Sigmoid colon (tissue), 7 donors: ENCODE data around the gene ACTN2. TPM values are rescaled to one million over a fixed set of nuclear protein-coding genes. Genes with fewer than 3 reads are reported as not detected.

Experiments used
- DNase-seq: peaks from one replicate; pipeline ENCODE4 v3.0.0-alpha.2; 2019
- H3K27ac ChIP-seq, 4 donors: fragments of 200-600 bp; sonication (generic); one replicate each; pipeline ENCODE4 v1.5.1; 2016 to 2019; ENCODE audit warnings: mild to moderate bottlenecking in 1 of 4
- H3K27me3 ChIP-seq, 3 donors: fragments of 200-600 bp; sonication (generic); one replicate each; pipeline ENCODE4 v1.5.1; 2019; ENCODE audit warnings: mild to moderate bottlenecking in 1 of 3
- H3K36me3 ChIP-seq, 4 donors: fragments of 200-600 bp; sonication (generic); one replicate each; pipeline ENCODE4 v1.5.1; 2016 to 2019
- H3K4me1 ChIP-seq, 4 donors: fragments of 200-600 bp; sonication (generic); one replicate each; pipeline ENCODE4 v1.5.1; 2017 to 2019
- H3K4me3 ChIP-seq, 4 donors: fragments of 200-600 bp; sonication (generic); one replicate each; pipeline ENCODE4 v1.5.1; 2017 to 2019; ENCODE audit warnings: mild to moderate bottlenecking in 2 of 4, moderate library complexity in 1 of 4
- H3K9me3 ChIP-seq, 4 donors: fragments of 200-600 bp in 3 of 4; sonication (generic) in 3 of 4; one replicate each; pipeline versions ENCODE4 v1.5.1 to v1.6.1; 2013 to 2019
- CTCF ChIP-seq, 4 experiments: fragments of 450-650 bp in 3 of 4; fragments of 200-600 bp in 1 of 4; IDR thresholded peaks; one replicate each; pipeline ENCODE4 v1.5.1; 2016 to 2019; ENCODE audit warnings: antibody characterized with exemption in 4 of 4, mild to moderate bottlenecking in 3 of 4, moderate library complexity in 2 of 4
- EP300 ChIP-seq, 4 donors: sonication (generic); formaldehyde crosslinking; IDR thresholded peaks; one replicate each; pipeline ENCODE4 v1.6.1; 2017; ENCODE audit warnings: antibody characterized with exemption in 4 of 4
- POLR2A ChIP-seq, 2 donors: fragments of 450-650 bp; IDR thresholded peaks; one replicate each; pipeline ENCODE4 v1.6.1; 2016; ENCODE audit warnings: antibody characterized with exemption in 2 of 2, mild to moderate bottlenecking in 2 of 2, moderate library complexity in 2 of 2
- POLR2AphosphoS5 ChIP-seq, 4 donors: sonication (generic); formaldehyde crosslinking; IDR thresholded peaks; one replicate each; pipeline ENCODE4 v1.6.1; 2017; ENCODE audit warnings: antibody characterized with exemption in 4 of 4
- WGBS, 2 donors: extraction: QIAGEN DNeasy Blood & Tissue Kit; methylation state at CpG; one replicate each; pipeline ENCODE4 v1.1.7; 2013; 5-methylcytosine and 5-hydroxymethylcytosine counted together
- intact Hi-C: fragments of 100-400 bp; cut with DNase I; formaldehyde crosslinking; loops from one replicate; pipeline ENCODE4 v1.15.1; 2023
- polyA plus RNA-seq, 3 donors: library from polyadenylated mRNA; stranded (reverse); fragments of 200-250 nt; gene quantifications; one replicate each; pipeline ENCODE4 v1.2.3, GENCODE V29; 2013
- total RNA-seq, 4 donors: library from RNA; depleted of rRNA; stranded (reverse); fragments of >200 nt; gene quantifications; one replicate each; pipeline ENCODE4 v1.1.0, GENCODE V29; 2016
- donor health status: healthy with polysubstance abuse.
- donor health status: Bipolar disorder and iron deficiency.
- donor health status: healthy.

The ACTN2 gene
- total and polyA plus RNA-seq, 7 donors = 0.36 to 1.8 (median 0.91) TPM; not detected in 1

DNA sequence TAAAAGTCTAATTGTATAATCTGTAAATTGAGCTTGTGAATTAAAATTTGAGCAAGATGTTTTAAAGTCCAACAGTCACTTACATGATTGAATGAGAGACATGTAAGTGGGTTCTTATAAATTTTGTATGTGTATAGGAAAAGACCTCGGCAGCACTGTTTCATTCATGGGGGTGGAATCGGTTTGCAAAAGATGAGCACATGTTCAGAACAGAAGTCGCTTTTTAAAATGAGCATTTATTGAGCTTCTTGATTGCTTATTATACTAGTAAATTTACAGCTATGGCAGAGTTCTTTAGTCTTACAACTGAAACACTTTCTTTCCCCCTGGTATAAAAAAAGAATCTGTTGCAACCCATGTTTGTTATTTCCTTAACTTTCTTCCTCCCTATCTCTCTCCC is 33.9 kb downstream of the ACTN2 start:
- Histone ChIP-seq H3K36me3 (no peaks in the 10 kb centered on the region), H3K9me3 (no peaks in the 10 kb centered on the region), H3K27ac (no peak overlapping the region), H3K27me3 (no peaks in the 10 kb centered on the region), H3K4me3 (no peak overlapping the region), H3K4me1 (peaks cover 0 to 7% (median 3%) of the 10 kb centered on the region in 4 donors)
- 43 to 77% methylated on average over 3 of the region's 3 CpGs for WGBS, 2 donors
- DNase-seq = no peak
- TF ChIP-seq CTCF (IDR thresholded peaks at IDR 0.05) (no peak), POLR2AphosphoS5 (IDR thresholded peaks at IDR 0.05) (no peak), EP300 (IDR thresholded peaks at IDR 0.05) (no peak), POLR2A (IDR thresholded peaks at IDR 0.05) (no peak)
- intact Hi-C loops = no loop called here

DNA sequence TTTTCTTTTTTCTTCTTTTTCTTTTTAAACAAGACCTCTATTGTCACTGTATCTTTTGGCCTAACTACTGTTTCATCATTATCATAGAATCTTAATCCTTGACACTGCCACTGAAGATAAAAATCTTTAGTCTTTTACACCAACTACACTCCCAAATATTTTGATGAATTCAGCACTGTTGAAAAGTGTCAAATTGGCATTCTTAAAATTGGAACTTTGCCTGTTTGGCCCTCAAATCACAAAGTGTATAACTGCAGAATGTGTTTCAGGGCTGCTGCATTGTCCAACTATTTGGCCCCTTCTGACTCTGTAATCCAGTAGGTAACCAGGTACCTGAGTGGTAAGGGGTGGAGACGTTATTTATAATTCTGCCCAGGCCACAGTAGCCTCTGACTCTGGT is 34.3 kb downstream of the ACTN2 start:
- no peak for DNase-seq
- no peak for TF ChIP-seq CTCF (IDR thresholded peaks at IDR 0.05)
- TF ChIP-seq EP300 (IDR thresholded peaks at IDR 0.05) = no peak
- no peak for TF ChIP-seq POLR2A (IDR thresholded peaks at IDR 0.05)
- no peak for TF ChIP-seq POLR2AphosphoS5 (IDR thresholded peaks at IDR 0.05)
- H3K4me1 ChIP-seq = peaks cover 0 to 7% (median 3%) of the 10 kb centered on the region in 4 donors
- no peak overlapping the region for H3K27ac ChIP-seq
- H3K27me3 ChIP-seq = no peaks in the 10 kb centered on the region
- intact Hi-C loops = no loop called here
- 74 to 75% methylated on average over 1 of the region's 1 CpG for WGBS, 2 donors
- H3K4me3 ChIP-seq = no peak overlapping the region
- no peaks in the 10 kb centered on the region for H3K9me3 ChIP-seq
- H3K36me3 ChIP-seq = no peaks in the 10 kb centered on the region

DNA sequence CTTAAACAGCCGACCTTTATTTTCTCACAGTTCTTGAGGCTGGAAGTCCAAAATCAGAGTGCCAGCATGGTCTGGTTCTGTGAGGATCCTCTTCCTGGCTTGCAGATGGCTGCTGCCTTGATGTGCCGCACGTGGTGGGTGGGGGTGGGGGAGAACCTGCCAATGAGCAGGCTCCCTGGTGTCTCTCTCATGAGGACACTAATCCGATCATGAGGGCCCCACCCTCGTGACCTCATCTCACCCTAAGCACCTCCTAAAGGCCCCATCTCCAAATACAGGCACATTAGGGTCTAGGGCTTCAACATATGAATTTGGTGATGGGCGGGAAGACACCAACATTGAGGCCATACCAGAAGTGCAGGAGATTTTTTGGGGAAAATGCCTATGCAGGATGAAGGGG is 37.8 kb downstream of the ACTN2 start:
- Histone ChIP-seq H3K4me1 (no peaks in the 10 kb centered on the region), H3K27me3 (no peaks in the 10 kb centered on the region), H3K4me3 (no peak overlapping the region), H3K27ac (no peak overlapping the region), H3K9me3 (no peaks in the 10 kb centered on the region), H3K36me3 (no peaks in the 10 kb centered on the region)
- no peak for DNase-seq
- intact Hi-C loops = no loop called here
- no peak for TF ChIP-seq CTCF (IDR thresholded peaks at IDR 0.05)
- no peak for TF ChIP-seq POLR2AphosphoS5 (IDR thresholded peaks at IDR 0.05)
- no peak for TF ChIP-seq EP300 (IDR thresholded peaks at IDR 0.05)
- no peak for TF ChIP-seq POLR2A (IDR thresholded peaks at IDR 0.05)
- 71 to 76% methylated on average over 6 of the region's 6 CpGs for WGBS, 2 donors

GRCh38 chr1:236724506-236724905 is 38.2 kb downstream of the ACTN2 start:
- intact Hi-C loops = no loop called here
- DNase-seq = no peak
- H3K27ac ChIP-seq = no peak overlapping the region
- no peaks in the 10 kb centered on the region for H3K36me3 ChIP-seq
- H3K27me3 ChIP-seq = no peaks in the 10 kb centered on the region
- 72 to 77% methylated on average over 10 of the region's 10 CpGs for WGBS, 2 donors
- no peak for TF ChIP-seq POLR2A (IDR thresholded peaks at IDR 0.05)
- TF ChIP-seq EP300 (IDR thresholded peaks at IDR 0.05) = no peak
- no peak for TF ChIP-seq CTCF (IDR thresholded peaks at IDR 0.05)
- TF ChIP-seq POLR2AphosphoS5 (IDR thresholded peaks at IDR 0.05) = no peak
- no peak overlapping the region for H3K4me3 ChIP-seq
- no peaks in the 10 kb centered on the region for H3K4me1 ChIP-seq
- H3K9me3 ChIP-seq = no peaks in the 10 kb centered on the region

- H3K4me3 ChIP-seq = no peak overlapping the region
- 65 to 69% methylated on average over 3 of the region's 3 CpGs for WGBS, 2 donors
Measured at GRCh38 chr1:236725668-236726067, 39.4 kb downstream of the ACTN2 start.

More at GRCh38 chr1:236725668-236726067, 39.4 kb downstream of the ACTN2 start:
- intact Hi-C loops = no loop called here
- Histone ChIP-seq H3K4me1 (no peaks in the 10 kb centered on the region), H3K9me3 (no peaks in the 10 kb centered on the region), H3K27me3 (no peaks in the 10 kb centered on the region), H3K36me3 (no peaks in the 10 kb centered on the region), H3K27ac (no peak overlapping the region)
- DNase-seq = no peak
- TF ChIP-seq EP300 (IDR thresholded peaks at IDR 0.05) (no peak), POLR2A (IDR thresholded peaks at IDR 0.05) (no peak), CTCF (IDR thresholded peaks at IDR 0.05) (no peak), POLR2AphosphoS5 (IDR thresholded peaks at IDR 0.05) (no peak)
